Neural crest cell (in vitro differentiated cells): ENCODE data around the gene SNX24. TPM values are rescaled to one million over a fixed set of nuclear protein-coding genes. Genes with fewer than 3 reads are reported as not detected.
"Not testable (repeated sequence)": the region's sequence is repeated elsewhere in the genome, so short reads cannot be mapped to it uniquely, and the experiment has no call there.

Experiments used
- DNase-seq: peaks from one replicate; pipeline ENCODE4 v3.0.0; 2021; ENCODE audit warnings: low read depth, mixed read lengths, low spot score
- H3K27ac Mint-ChIP-seq: one replicate; pipeline ENCODE4 v1.8.0; 2021; ENCODE audit warnings: mild to moderate bottlenecking, mixed read lengths; ENCODE audit not compliant: unreplicated experiment
- H3K27me3 Mint-ChIP-seq: 2 replicates; pipeline ENCODE4 v1.8.0; 2021; ENCODE audit warnings: low read depth, mild to moderate bottlenecking, mixed read lengths
- H3K36me3 Mint-ChIP-seq: 2 replicates; pipeline ENCODE4 v1.8.0; 2021; ENCODE audit warnings: low read depth, mild to moderate bottlenecking, mixed read lengths
- H3K4me1 Mint-ChIP-seq: 2 replicates; pipeline ENCODE4 v1.8.0; 2021; ENCODE audit warnings: mixed read lengths
- H3K4me3 Mint-ChIP-seq: one replicate; pipeline ENCODE4 v1.8.0; 2021; ENCODE audit warnings: mild to moderate bottlenecking, mixed read lengths
- H3K9me3 Mint-ChIP-seq: 2 replicates; pipeline ENCODE4 v1.8.0; 2021; ENCODE audit warnings: mixed read lengths
- total RNA-seq: library from RNA; stranded (reverse); gene quantifications from 2 replicates; pipeline ENCODE4 v1.2.1, GENCODE V29; 2021
- TF ChIP-seq, protein P1 (sequence below): fragments of 200-600 bp; sonication (generic); conservative IDR thresholded peaks from 2 replicates; pipeline ENCODE4 v1.5.0; 2021; ENCODE audit warnings: antibody characterized with exemption, mild to moderate bottlenecking

SNX24 gene
- total RNA-seq, 1 donor from 2014 or later, result 19.7 TPM

DNA sequence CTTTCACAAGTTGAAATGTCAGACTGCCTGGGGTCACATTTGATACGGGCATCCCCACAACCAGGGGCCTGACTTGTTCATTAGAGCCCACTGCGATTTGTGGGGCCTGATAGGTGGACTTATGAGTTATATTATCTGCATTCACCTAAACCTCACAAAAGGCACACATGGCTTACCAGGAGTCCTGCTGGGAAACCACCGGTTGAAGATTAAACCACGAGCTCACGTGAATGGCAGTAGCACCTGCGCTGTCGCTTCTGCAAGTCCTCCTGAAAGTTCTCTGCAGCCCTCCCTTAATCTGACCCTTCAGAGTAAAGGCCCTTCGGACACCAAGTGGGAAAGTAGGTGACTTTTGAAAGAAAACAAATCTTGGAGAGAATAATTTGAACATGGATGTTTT is 122.2 kb downstream of the SNX24 start:
- DNase-seq, result no peak
- H3K27ac Mint-ChIP-seq, result no peak overlapping the region
- H3K27me3 Mint-ChIP-seq, result no peaks in the 10 kb centered on the region
- TF ChIP-seq, protein P1, sequence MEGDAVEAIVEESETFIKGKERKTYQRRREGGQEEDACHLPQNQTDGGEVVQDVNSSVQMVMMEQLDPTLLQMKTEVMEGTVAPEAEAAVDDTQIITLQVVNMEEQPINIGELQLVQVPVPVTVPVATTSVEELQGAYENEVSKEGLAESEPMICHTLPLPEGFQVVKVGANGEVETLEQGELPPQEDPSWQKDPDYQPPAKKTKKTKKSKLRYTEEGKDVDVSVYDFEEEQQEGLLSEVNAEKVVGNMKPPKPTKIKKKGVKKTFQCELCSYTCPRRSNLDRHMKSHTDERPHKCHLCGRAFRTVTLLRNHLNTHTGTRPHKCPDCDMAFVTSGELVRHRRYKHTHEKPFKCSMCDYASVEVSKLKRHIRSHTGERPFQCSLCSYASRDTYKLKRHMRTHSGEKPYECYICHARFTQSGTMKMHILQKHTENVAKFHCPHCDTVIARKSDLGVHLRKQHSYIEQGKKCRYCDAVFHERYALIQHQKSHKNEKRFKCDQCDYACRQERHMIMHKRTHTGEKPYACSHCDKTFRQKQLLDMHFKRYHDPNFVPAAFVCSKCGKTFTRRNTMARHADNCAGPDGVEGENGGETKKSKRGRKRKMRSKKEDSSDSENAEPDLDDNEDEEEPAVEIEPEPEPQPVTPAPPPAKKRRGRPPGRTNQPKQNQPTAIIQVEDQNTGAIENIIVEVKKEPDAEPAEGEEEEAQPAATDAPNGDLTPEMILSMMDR, result no peak
- peaks cover 2% of the 10 kb centered on the region for H3K9me3 Mint-ChIP-seq
- H3K36me3 Mint-ChIP-seq, result peaks cover 7% of the 10 kb centered on the region
- no peak overlapping the region for H3K4me3 Mint-ChIP-seq
- no peaks in the 10 kb centered on the region for H3K4me1 Mint-ChIP-seq

DNA sequence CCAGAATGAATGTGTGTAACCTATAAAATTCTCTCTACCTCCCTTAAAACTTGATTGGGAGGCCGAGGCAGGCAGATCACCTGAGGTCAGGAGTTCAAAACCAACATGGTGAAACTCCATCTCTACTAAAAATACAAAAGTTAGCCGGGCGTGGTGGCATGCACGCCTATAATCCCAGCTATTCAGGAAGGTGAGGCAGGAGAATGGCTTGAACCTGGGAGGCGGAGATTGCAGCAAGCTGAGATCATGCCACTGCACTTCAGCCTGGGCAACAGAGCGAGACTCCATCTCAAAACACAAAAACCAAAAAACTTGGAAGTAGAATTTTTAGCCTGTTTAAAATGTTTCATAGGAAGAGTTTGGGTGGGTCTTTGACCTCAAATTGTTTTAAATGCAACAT is 122.6 kb downstream of the SNX24 start:
- not testable (repeated sequence) for DNase-seq, H3K4me1 Mint-ChIP-seq, H3K27ac Mint-ChIP-seq

DNA sequence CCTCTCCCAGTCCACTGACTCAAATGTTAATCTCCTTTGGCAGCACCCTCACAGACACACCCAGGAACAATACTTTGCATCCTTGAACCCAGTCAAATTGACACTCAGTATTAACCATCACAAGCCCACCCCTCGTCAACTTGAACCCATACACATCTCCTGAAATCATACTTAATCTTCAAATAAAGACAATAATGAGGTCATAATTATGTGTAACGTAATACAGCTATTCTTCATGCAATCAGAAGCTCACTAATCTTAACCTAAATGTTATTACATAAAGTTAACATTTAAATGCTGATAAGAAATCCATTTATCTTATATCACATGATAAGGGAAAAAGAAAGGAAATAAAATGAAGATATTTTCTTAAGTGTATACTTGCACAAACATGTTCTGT is 125.9 kb downstream of the SNX24 start:
- peaks cover 13% of the 10 kb centered on the region for H3K36me3 Mint-ChIP-seq
- H3K9me3 Mint-ChIP-seq, result peaks cover 2% of the 10 kb centered on the region
- no peaks in the 10 kb centered on the region for H3K27me3 Mint-ChIP-seq
- no peak overlapping the region for H3K4me3 Mint-ChIP-seq
- H3K27ac Mint-ChIP-seq, result no peak overlapping the region
- no peak for DNase-seq
- TF ChIP-seq, protein P1, result no peak
- no peaks in the 10 kb centered on the region for H3K4me1 Mint-ChIP-seq

More for the DNA sequence above, 122.6 kb downstream of the SNX24 start:
- not testable (repeated sequence) for H3K9me3 Mint-ChIP-seq, H3K4me3 Mint-ChIP-seq, H3K27me3 Mint-ChIP-seq
- peaks cover 11% of the 10 kb centered on the region for H3K36me3 Mint-ChIP-seq

GRCh38 chr5:122972877-122973276 is 127.5 kb downstream of the SNX24 start:
- no peak overlapping the region for H3K27ac Mint-ChIP-seq
- DNase-seq, result no peak
- TF ChIP-seq, protein P1, result no peak
- H3K9me3 Mint-ChIP-seq, result peaks cover 2% of the 10 kb centered on the region
- no peak overlapping the region for H3K4me3 Mint-ChIP-seq
- H3K27me3 Mint-ChIP-seq, result no peaks in the 10 kb centered on the region
- H3K36me3 Mint-ChIP-seq, result peaks cover 13% of the 10 kb centered on the region
- no peaks in the 10 kb centered on the region for H3K4me1 Mint-ChIP-seq

DNA sequence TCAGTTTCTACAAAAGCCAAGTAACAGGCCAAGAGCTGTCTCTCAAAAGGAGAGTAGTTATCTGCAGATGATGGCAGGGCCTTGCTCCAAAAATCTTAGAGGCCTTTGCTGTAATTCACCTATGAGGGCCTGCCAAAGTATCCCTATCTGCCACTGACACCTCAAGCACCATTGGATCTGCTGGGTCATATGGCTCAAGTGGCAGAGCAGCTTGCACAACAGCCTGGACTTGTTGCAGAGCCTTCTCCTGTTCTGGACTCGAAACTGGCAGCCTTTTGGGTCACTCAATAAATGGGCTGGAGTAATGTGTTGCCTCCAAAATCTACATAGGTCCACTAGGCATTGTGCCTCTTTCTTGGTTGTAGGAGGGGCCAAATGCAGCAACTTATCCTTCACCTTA is 128.3 kb downstream of the SNX24 start:
- DNase-seq, H3K4me3 Mint-ChIP-seq, H3K4me1 Mint-ChIP-seq, H3K27ac Mint-ChIP-seq, H3K27me3 Mint-ChIP-seq, H3K9me3 Mint-ChIP-seq: not testable (repeated sequence)
- peaks cover 13% of the 10 kb centered on the region for H3K36me3 Mint-ChIP-seq

- not testable (repeated sequence) for H3K27me3 Mint-ChIP-seq, H3K4me1 Mint-ChIP-seq, H3K27ac Mint-ChIP-seq, DNase-seq, H3K9me3 Mint-ChIP-seq, H3K4me3 Mint-ChIP-seq
- H3K36me3 Mint-ChIP-seq, result peaks cover 13% of the 10 kb centered on the region
These were observed 128.8 kb downstream of the SNX24 start for GRCh38 chr5:122974251-122974650.

- H3K9me3 Mint-ChIP-seq, result no peaks in the 10 kb centered on the region
- DNase-seq, result no peak
- H3K27ac Mint-ChIP-seq, result no peak overlapping the region
- H3K27me3 Mint-ChIP-seq, result no peaks in the 10 kb centered on the region
- TF ChIP-seq, protein P1, result no peak
- H3K36me3 Mint-ChIP-seq, result peaks cover 5% of the 10 kb centered on the region
- no peaks in the 10 kb centered on the region for H3K4me1 Mint-ChIP-seq
- H3K4me3 Mint-ChIP-seq, result no peak overlapping the region
These were observed 131.9 kb downstream of the SNX24 start for GRCh38 chr5:122977319-122977718.
